GM19372 (cell line): ENCODE data around the gene TNIP3.

Experiments used
- ATAC-seq: cut with Tn5 transposase; IDR thresholded peaks from one replicate; pipeline ENCODE4 v1.9.1; 2021; ENCODE audit warnings: mild to moderate bottlenecking, low read depth, moderate library complexity; ENCODE audit not compliant: unreplicated experiment

The TNIP3 gene

DNA sequence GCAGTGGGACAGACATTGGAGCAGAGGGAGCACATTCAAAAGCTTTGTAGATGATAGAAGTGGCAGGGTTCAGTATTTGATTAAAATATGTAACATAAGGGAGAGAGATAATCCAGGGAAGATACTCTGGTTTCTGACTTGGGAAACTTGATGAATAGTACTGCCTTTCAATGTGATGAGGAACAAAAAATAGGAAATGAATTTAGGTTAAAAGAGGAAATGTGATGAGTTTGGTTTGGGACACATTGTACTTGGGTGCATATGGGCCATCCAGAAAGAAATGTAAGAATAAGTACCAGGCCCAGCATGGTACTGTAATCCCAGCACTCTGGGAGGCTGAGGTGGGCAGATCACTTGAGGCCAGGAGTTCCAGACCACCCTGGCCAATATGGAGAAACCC is 70.9 kb downstream of the TNIP3 start:
- no peak for ATAC-seq

DNA sequence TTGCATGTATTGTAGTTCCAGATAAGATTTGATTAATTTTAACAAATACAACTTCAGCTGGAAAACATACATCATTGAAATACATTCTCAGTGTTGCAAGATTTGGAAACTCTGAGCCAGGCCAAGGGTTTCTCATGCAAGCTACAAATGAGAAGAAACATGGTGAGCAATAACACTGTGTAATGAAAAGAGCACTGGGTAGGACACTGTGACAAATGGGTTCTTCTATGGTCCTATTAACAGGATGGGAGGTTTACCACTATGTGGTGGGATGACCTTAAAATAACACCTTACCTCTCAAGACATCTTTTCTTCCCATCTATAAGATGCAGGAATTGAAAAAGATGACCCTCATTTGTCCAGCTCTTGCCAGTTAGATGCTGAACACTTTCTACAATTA is 72.2 kb downstream of the TNIP3 start:
- no peak for ATAC-seq

DNA sequence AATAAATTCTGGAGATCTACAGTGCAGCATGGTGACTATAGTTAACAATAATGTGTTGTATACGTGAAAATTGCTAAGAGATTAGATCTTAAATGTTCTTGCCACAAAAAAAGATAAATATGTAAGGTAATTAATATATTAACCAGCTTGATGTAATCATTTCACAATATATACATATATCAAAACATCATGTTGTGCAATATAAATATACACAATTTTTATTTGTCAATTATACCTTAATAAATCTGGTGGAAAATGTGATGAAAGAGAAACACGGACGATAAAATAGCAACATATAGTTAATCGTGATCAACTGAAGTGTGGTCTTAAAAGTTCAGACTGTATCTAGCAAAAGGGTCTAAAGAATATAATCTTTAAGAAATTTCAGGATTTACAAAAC is 75.3 kb downstream of the TNIP3 start:
- no peak for ATAC-seq
